GM19397 (cell line): ENCODE results near the gene RPL27.
A peak's percentile ranks its signal among the peaks of the same experiment; 100 is the strongest.
"Not testable (repeated sequence)": the region's sequence is repeated elsewhere in the genome, so short reads cannot be mapped to it uniquely, and the experiment has no call there.

ENCODE experiments used
- ATAC-seq: cut with Tn5 transposase; IDR thresholded peaks from one replicate; pipeline ENCODE4 v1.9.1; 2021; ENCODE audit warnings: mild to moderate bottlenecking, moderate library complexity; ENCODE audit not compliant: unreplicated experiment

RPL27 gene

DNA sequence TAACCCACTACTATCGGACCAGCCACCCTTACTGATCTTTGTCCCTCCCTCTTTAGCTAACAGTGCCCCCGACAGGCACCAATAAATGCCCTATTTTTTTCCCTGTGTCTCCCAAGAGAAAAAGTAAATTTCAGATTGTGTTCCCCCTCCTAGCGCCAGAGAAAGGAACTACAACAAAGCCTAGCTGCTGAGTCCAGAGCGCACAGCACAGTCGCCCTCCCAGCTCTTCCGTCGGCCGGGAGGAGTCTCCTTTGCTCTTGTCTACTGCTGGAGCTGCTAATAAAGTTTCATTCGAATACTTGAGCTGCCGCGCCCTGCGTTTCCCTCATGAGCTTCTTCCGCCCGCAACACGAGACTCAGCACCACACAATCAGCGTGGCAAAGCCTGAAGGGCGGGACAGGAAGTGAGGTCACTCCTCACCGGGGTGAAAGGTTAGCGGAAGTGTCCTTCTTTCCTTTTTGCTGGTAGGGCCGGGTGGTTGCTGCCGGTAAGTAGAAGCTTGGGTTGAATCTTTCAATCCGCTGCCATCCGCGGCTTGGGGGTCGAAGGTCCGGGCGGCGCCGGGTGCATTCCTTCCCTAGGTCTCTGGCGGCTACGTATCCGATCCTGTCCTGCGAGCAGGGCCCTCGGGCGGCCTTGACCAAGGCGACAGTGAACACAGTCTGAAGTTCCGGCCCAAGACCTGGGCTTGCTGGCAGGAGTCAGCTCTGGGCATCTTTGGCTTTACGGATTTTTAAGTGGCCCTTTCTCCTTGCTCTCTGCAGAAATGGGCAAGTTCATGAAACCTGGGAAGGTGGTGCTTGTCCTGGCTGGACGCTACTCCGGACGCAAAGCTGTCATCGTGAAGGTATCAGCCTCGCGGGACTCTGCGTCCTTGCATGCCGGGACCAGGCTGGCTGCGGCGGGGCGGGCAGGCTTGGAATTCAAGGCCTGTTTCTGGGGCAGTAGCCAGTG, at the start of gene RPL27:
TSS of gene RPL27 (plus strand) at position 436 of the 955 bp plus-strand sequence. CDS start at position 768, 332 bp downstream.
- ATAC-seq, result peak; percentile 90

DNA sequence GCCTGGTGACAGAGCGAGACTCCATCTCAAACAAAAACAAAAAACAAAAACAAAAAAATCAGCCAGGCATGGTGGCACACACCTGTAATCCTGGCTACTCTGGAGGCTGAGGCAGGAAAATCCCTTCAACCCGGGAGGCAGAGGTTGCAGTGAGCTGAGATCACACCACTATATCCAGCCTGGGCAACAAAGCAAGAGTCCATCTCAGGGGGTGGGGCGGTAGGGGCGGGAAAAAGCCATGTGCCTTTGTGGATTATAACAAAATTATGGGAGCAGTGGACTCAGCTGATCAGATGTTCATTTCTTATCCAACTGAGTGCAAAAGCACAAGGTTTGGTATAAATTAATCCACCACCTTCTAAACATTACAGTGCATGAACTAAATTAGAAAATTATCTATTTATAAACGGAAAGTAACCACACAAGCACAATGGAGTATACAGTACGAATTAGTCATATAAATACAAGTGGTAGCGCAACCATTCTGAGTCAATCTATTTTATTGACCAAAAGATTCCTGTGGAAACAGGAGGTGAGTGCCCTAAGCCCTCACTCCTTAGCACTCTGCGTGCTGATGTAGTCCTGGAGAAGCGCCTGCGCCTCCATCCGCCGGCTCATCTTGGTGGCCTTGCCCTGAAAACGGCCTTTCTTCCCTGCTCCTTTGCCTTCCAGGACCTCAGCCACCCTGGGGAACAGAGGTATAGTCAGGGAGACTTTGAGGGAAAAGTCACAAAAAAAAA, 48.0 kb upstream of the RPL27 start:
- ATAC-seq, result no peak

DNA sequence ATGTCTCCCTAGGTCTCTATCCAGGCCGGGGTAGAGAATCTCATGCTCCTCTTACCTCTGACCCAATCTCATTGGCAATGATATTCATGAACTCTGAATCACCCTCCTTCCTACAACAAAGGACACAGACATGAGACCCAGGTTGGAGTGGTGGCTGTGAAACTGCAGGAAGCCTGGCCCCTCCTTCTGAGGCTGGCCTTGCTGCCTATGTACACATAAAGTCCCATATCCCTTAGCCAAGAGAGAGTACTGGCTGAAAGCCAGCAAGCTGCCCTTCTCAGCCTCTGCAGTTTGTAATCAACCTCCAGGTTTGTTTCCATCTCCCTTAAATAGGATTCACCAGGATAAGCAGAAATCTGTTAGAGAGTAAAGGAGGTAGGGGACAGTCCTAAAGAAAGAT, 44.5 kb upstream of the RPL27 start:
- ATAC-seq, result no peak

- peak; percentile 84 for ATAC-seq
These were observed 33.9 kb upstream of the RPL27 start, which contains the start of gene AARSD1 for GRCh38 chr17:42964161-42964932. Gene AARSD1 (minus strand): TSS chr17:42964454. CDS start chr17:42964440, 14 bp downstream.

DNA sequence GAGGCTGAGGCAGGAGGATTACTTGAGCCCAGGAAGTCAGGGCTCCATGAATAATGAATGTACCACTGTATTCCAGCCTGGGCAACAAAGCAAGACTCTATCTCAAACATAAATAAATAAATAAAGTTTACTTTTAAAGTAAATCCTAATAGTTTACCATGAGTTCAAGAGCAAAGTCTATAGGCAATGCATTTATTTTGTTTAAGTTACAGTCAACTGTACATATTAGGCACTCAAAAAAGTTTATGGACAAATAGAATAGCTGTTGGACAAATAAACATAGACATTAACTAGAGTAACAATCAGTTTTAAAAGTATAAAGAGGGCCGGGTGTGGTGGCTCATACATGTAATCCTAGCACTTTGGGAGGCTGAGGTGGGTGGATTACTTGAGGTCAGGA, 30.3 kb upstream of the RPL27 start:
- no peak for ATAC-seq

DNA sequence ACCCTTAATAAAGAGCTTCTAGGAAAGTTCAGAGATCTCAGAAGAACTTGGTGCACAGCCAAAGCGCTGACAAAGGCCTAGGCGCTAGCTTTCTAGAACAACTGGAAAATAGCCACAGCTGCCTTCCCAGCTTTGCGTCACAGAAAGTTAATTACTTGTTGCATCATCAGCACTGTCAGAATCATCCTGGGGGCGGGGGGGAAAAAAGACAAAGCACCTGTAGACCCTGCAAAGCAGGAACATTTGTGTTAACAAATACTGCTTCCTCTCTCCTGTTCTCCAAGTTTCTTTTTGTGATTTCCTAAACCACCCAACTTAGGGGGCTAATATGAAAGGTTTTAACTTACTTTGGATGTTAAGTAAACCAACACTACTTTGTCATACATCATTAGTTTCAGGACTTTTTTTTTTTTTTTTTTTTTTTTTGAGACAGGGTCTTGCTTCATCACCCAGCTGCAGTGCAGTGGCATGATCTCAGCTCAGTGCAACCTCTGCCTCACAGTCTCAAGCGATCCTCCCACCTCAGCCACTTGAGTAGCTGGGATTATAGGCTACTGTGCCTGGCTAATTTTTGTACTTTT, 29.1 kb upstream of the RPL27 start:
- no peak for ATAC-seq

DNA sequence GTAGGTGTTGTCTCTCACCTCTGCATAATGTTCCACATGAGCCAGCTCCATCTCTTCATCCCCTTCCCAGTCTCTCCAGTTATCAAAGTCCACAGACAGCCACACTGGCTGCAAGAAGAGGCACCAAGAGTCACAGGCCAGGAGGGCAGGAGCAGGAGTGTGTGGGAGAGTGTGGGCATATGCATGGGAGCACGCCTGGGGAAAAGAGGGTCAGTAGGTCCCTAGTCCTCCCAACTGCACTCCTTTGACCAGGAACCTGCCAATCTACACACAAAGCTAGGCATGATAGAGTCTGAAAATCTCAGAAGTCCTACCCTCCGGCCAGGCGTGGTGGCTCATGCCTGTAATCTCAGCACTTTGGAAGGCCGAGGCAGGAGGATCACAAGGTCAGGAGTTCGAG, 26.6 kb upstream of the RPL27 start:
- no peak for ATAC-seq

DNA sequence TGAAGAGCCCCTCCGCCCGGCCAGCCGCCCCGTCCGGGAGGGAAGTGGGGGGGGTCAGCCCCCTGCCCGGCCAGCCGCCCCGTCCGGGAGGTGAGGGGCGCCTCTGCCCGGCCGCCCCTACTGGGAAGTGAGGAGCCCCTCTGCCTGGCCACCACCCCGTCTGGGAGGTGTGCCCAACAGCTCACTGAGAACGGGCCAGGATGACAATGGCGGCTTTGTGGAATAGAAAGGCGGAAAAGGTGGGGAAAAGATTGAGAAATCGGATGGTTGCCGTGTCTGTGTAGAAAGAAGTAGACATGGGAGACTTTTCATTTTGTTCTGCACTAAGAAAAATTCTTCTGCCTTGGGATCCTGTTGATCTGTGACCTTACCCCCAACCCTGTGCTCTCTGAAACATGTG, 24.9 kb upstream of the RPL27 start:
- not testable (repeated sequence) for ATAC-seq

- no peak for ATAC-seq
These were observed 23.0 kb upstream of the RPL27 start for GRCh38 chr17:42975265-42975664.

DNA sequence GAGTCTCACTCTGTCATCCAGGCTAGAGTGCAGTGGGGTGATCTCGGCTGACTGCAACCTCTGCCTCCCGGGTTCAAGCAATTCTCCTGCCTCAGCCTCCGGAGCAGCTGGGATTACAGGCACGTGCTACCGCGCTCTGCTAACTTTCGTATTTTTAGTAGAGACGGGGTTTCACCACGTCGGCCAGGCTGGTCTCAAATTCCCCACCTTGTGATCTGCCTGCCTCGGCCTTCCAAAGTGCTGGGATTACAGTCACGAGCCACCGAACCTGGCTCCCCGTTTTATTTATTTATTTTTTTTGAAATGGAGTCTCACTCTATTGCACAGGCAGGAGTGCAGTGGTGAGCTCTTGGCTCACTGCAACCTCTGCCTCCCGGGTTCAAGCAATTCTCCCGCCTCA, 22.5 kb upstream of the RPL27 start:
- not testable (repeated sequence) for ATAC-seq

DNA sequence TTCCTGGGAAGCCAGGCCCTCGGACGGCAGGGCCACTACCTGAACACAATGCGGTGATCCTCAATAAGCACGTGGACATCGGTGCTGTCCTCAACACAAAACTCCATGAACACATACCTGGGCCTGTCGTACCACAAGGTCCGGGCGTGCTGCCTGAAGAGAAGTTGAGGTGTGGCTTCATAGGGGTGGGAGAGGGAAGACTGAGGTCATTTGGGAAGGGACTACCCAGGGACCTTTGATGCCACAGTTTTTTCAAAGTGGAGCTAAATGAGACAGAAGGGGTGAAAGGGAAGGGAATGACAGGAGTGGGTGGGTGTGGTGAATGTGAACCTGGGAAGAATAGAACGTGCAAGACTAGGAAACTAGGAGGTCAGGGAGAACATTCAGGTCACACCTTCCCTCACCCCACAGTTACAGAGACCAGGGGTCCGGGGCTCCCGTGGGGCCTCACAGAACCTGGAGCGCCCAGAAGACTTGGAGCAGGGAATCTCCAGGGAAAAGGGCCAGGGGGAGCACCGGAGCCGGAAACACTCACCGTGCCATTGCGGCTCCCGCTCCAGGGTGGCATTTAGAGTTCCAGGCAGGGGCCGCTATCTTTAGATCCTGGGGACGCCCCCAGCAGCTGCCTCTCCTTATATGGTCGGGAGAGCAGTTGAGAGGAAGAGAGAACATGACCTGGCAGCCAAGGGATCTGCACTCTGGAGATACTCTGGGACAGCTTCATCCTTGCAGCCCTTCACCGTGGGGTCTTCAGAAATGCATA, 18.5 kb upstream of the RPL27 start, which contains the start of gene PTGES3L:
TSS of gene PTGES3L (minus strand) at position 570 of the 763 bp plus-strand sequence. CDS start at position 543, 27 bp downstream.
- ATAC-seq, result no peak

GRCh38 chr17:42980274-42980765, 17.9 kb upstream of the RPL27 start, which contains the start of gene RUNDC1:
Gene RUNDC1 (plus strand): TSS chr17:42980565. CDS start chr17:42980577, 12 bp downstream.
- peak; percentile 83 for ATAC-seq

GRCh38 chr17:42980766-42981397, 17.3 kb upstream of the RPL27 start:
- ATAC-seq, result peak; percentile 55

DNA sequence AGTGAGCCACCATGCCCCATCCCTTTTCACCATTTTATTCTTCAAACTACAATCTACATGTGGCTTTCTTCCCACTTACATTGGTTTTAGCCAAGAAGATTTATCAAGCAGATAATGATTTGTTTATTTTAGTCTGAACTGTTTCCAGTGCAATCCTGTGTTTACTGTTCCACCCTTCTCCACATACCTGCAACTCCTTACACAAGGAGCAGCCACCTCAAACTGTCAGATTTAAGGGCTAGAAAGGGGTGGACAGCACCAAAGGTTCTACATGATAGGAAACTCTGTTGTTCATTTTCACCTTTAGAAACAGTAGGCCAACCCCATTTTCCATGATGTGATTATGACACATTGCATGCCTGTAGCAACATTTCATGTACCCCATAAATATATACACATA, 16.0 kb upstream of the RPL27 start:
- no peak for ATAC-seq

GRCh38 chr17:42985225-42985624, 13.0 kb upstream of the RPL27 start:
- ATAC-seq, result peak; percentile 42

DNA sequence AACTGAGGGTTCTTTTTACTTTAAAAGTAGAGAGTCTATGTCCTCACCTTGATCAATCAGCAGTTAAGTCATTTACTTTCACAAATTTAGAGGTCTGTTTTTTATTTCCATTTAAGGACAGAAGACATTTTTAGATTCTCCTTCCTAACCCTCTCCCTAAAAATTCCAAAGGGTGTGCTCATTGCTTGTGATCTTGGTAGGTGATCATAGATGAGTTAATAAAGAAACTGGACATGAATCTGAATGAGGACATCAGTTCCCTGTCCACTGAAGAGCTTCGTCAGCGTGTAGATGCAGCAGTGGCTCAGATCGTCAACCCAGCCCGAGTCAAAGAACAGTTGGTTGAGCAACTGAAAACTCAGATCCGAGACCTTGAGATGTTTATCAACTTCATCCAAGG, 9.1 kb upstream of the RPL27 start:
- ATAC-seq, result no peak

GRCh38 chr17:42989726-42990652, 8.2 kb upstream of the RPL27 start:
- no peak for ATAC-seq

- ATAC-seq, result no peak
These were observed 6.7 kb upstream of the RPL27 start for GRCh38 chr17:42991471-42991870.
